HCT116 (cell line): Measurements from ENCODE around the gene ZFX. TPM values are rescaled to one million over a fixed set of nuclear protein-coding genes. Genes with fewer than 3 reads are reported as not detected.

Experiments used
- ATAC-seq: fragments of 200-7000 bp; cut with Tn5 transposase; 2 replicates; pipeline ENCODE4 v1.9.1; 2020; ENCODE audit warnings: mild to moderate bottlenecking, moderate library complexity
- BruUV-seq: library from RNA; stranded (reverse); fragments of 400-500 nt; replicated peaks from 2 replicates; lab custom pipeline; 2021; lab: Mats Ljungman, UMichigan
- CTCF ChIA-PET: fragments of 300-600 bp; sonication (Branson Sonifier 250); formaldehyde crosslinking; loops from one replicate; lab custom pipeline; 2021; ENCODE audit warnings: antibody characterized with exemption; lab: Charles Lee
- POLR2A ChIA-PET: fragments of 300-600, 350-600 bp; sonication (Branson Sonifier 250); formaldehyde crosslinking; loops from one replicate; lab custom pipeline; 2021; ENCODE audit warnings: antibody characterized with exemption; lab: Charles Lee
- RAD21 ChIA-PET, 2 experiments: fragments of 300-600 bp; sonication (Branson Sonifier 250); formaldehyde crosslinking; loops; one replicate each; lab custom pipeline; 2023; ENCODE audit warnings: low total read pairs in 2 of 2; ENCODE audit not compliant: uncharacterized antibody in 2 of 2, unreplicated experiment in 2 of 2, low non-redundant PET in 1 of 2; lab: Charles Lee
- DNase-seq: peaks from one replicate; pipeline ENCODE4 v3.0.0-alpha.2; 2010; ENCODE audit warnings: low read depth, low spot score
- H2AFZ ChIP-seq: fragments of 200-600 bp; shearing (Covaris generic), sonication (generic); 2 replicates; pipeline ENCODE4 v1.6.1; 2017; ENCODE audit warnings: low read depth, mixed run types, mixed read lengths, antibody characterized with exemption, low read length; ENCODE audit not compliant: poor library complexity, severe bottlenecking
- H3K27ac ChIP-seq: 2 replicates; pipeline ENCODE4 v1.5.1; 2012; ENCODE audit warnings: low read depth, low read length
- H3K27me3 ChIP-seq: fragments of 200-600 bp; sonication (generic); 2 replicates; pipeline ENCODE4 v1.6.1; 2016; ENCODE audit warnings: mixed run types, low read length, mixed read lengths; ENCODE audit not compliant: insufficient read depth
- H3K36me3 ChIP-seq, 2 experiments: fragments of 200-500 bp in 1 of 2; fragments of 200-600 bp in 1 of 2; sonication (Bioruptor generic) in 1 of 2; sonication (generic) in 1 of 2; 2 replicates each; pipeline versions ENCODE4 v1.5.1 to v1.6.1; 2014 to 2016; ENCODE audit warnings: low read length in 2 of 2, inconsistent platforms in 1 of 2, mixed read lengths in 1 of 2, mixed run types in 1 of 2; ENCODE audit not compliant: insufficient read depth in 2 of 2, control insufficient read depth in 1 of 2
- H3K4me1 ChIP-seq, 2 experiments: fragments of 200-600 bp in 1 of 2; sonication (generic) in 1 of 2; 2 replicates each; pipeline versions ENCODE4 v1.5.1 to v1.6.1; 2012 to 2017; ENCODE audit warnings: low read length in 2 of 2, inconsistent platforms in 1 of 2, mild to moderate bottlenecking in 1 of 2, mixed read lengths in 1 of 2, mixed run types in 1 of 2, moderate library complexity in 1 of 2; ENCODE audit not compliant: insufficient read depth in 2 of 2, control insufficient read depth in 1 of 2
- H3K4me2 ChIP-seq: fragments of 200-600 bp; sonication (generic); 2 replicates; pipeline ENCODE4 v1.6.1; 2017; ENCODE audit warnings: mixed run types, low read length, mixed read lengths
- H3K4me3 ChIP-seq, 2 experiments: fragments of 200-600 bp in 1 of 2; sonication (generic) in 1 of 2; replicated peaks in 1 of 2; 2 replicates each; pipeline ENCODE4 v1.5.1; 2011 to 2016; ENCODE audit warnings: low read length in 2 of 2, control low read depth in 1 of 2, low read depth in 1 of 2, mild to moderate bottlenecking in 1 of 2, mixed read lengths in 1 of 2, mixed run types in 1 of 2
- H3K79me2 ChIP-seq: fragments of 200-600 bp; sonication (generic); 2 replicates; pipeline ENCODE4 v1.6.1; 2017; ENCODE audit warnings: mild to moderate bottlenecking, mixed run types, low read length, moderate library complexity, mixed read lengths; ENCODE audit not compliant: insufficient read depth
- H3K9ac ChIP-seq: fragments of 200-600 bp; sonication (generic); 2 replicates; pipeline ENCODE4 v1.6.1; 2016; ENCODE audit warnings: low read length, mixed read lengths
- H3K9me2 ChIP-seq: fragments of 200-600 bp; sonication (generic), shearing (Covaris generic); 2 replicates; pipeline ENCODE4 v1.6.1; 2017; ENCODE audit warnings: mixed run types, mild to moderate bottlenecking, moderate library complexity; ENCODE audit not compliant: insufficient read depth
- H3K9me3 ChIP-seq, 2 experiments: fragments of 200-500 bp in 1 of 2; fragments of 200-600 bp in 1 of 2; sonication (Bioruptor generic) in 1 of 2; sonication (generic) in 1 of 2; 2 replicates each; pipeline ENCODE4 v1.6.1; 2014 to 2017; ENCODE audit warnings: low read length in 2 of 2, mixed read lengths in 2 of 2, inconsistent platforms in 1 of 2, low read depth in 1 of 2, mild to moderate bottlenecking in 1 of 2, mixed run types in 1 of 2, moderate library complexity in 1 of 2; ENCODE audit not compliant: control insufficient read depth in 1 of 2, insufficient read depth in 1 of 2
- H4K20me1 ChIP-seq: fragments of 200-600 bp; sonication (generic), shearing (Covaris generic); 2 replicates; pipeline ENCODE4 v1.6.1; 2017; ENCODE audit warnings: mixed run types, mild to moderate bottlenecking, moderate library complexity; ENCODE audit not compliant: insufficient read depth
- CEBPB ChIP-seq: IDR thresholded peaks from 2 replicates; pipeline ENCODE4 v1.6.1; 2012; ENCODE audit warnings: low read depth
- FOSL1 ChIP-seq: IDR thresholded peaks from 2 replicates; pipeline ENCODE4 v1.6.1; 2012; ENCODE audit warnings: low read depth
- JUND ChIP-seq: IDR thresholded peaks from 2 replicates; pipeline ENCODE4 v1.6.1; 2012
- MAX ChIP-seq: IDR thresholded peaks from 2 replicates; pipeline ENCODE4 v1.6.1; 2012
- SP1 ChIP-seq: IDR thresholded peaks from 2 replicates; pipeline ENCODE4 v1.6.1; 2012; ENCODE audit warnings: low read depth
- TCF7L2 ChIP-seq: IDR thresholded peaks from 2 replicates; pipeline ENCODE4 v1.7.0; 2011; ENCODE audit warnings: borderline replicate concordance, inconsistent platforms; ENCODE audit not compliant: insufficient read depth, insufficient read length; ENCODE audit errors: extremely low read depth
- YY1 ChIP-seq: IDR thresholded peaks from 2 replicates; pipeline ENCODE4 v1.6.1; 2011; ENCODE audit warnings: low read length, low read depth, moderate library complexity, mild to moderate bottlenecking; ENCODE audit not compliant: insufficient replicate concordance; ENCODE audit errors: extremely low read depth
- ZBTB33 ChIP-seq: IDR thresholded peaks from 2 replicates; pipeline ENCODE4 v1.6.1; 2011; ENCODE audit warnings: mild to moderate bottlenecking, low read length, moderate library complexity; ENCODE audit not compliant: insufficient replicate concordance; ENCODE audit errors: extremely low read depth
- intact Hi-C: fragments of 100-400 bp; cut with micrococcal nuclease; formaldehyde crosslinking; loops from 2 replicates; pipeline ENCODE4 v1.10.0; 2022
- total RNA-seq: library from RNA; stranded (reverse); gene quantifications from one replicate; pipeline ENCODE4 v1.2.1, GENCODE V29; 2021; ENCODE audit not compliant: unreplicated experiment

The ZFX gene
- total RNA-seq, 1 experiment from 2014 or later: 28.1 TPM

GRCh38 chrX:24124244-24124799, 25.2 kb upstream of the ZFX start:
- Histone ChIP-seq H3K27ac (no peak overlapping the region), H3K36me3 (no peaks in the 10 kb centered on the region), H3K9me2 (no peaks in the 10 kb centered on the region), H3K4me3 (no peak overlapping the region), H2AFZ (no peak overlapping the region), H3K9me3 (no peaks in the 10 kb centered on the region), H3K4me1 (no peaks in the 10 kb centered on the region; a peak in 1 of 4 replicates), H3K27me3 (no peaks in the 10 kb centered on the region), H4K20me1 (no peaks in the 10 kb centered on the region), H3K9ac (no peak overlapping the region), H3K4me2 (no peak overlapping the region), H3K79me2 (no peaks in the 10 kb centered on the region)
- ChIA-PET POLR2A (no interaction called here), RAD21 (no interaction called here), CTCF (no interaction called here)
- intact Hi-C loops: no loop called here
- TF ChIP-seq CEBPB (no peak), FOSL1 (no peak), JUND (no peak), MAX (no peak), YY1 (no peak)
- ATAC-seq (no peak), DNase-seq (no peak)
- no TSS peak for BruUV-seq

- no TSS peak for BruUV-seq
- Histone ChIP-seq H3K9ac (no peak overlapping the region), H3K79me2 (no peaks in the 10 kb centered on the region), H2AFZ (no peak overlapping the region), H3K27ac (no peak overlapping the region), H3K9me2 (no peaks in the 10 kb centered on the region), H3K4me3 (no peak overlapping the region), H3K4me1 (no peaks in the 10 kb centered on the region; a peak in 1 of 4 replicates), H3K9me3 (no peaks in the 10 kb centered on the region), H3K36me3 (no peaks in the 10 kb centered on the region), H3K4me2 (no peak overlapping the region), H3K27me3 (no peaks in the 10 kb centered on the region), H4K20me1 (no peaks in the 10 kb centered on the region)
- CTCF ChIA-PET: no interaction called here
- POLR2A ChIA-PET: no interaction called here
- DNase-seq (no peak), ATAC-seq (no peak)
- RAD21 ChIA-PET: no interaction called here
- TF ChIP-seq CEBPB (no peak), TCF7L2 (no peak), SP1 (no peak), ZBTB33 (no peak)
- intact Hi-C loops: no loop called here
Measured at GRCh38 chrX:24125028-24125612, 24.4 kb upstream of the ZFX start.
